DOHH2 (cell line): ENCODE measurements around the gene PRKCH.

Source experiments
- CTCF ChIP-seq: fragments of 200-600 bp; sonication (generic); IDR thresholded peaks from one replicate; pipeline ENCODE4 v1.5.1; 2014; ENCODE audit warnings: antibody characterized with exemption, mild to moderate bottlenecking, low read depth, low read length; ENCODE audit not compliant: poor library complexity, severe bottlenecking
- EZH2phosphoT487 ChIP-seq: fragments of 200-600 bp; sonication (generic); IDR thresholded peaks from 2 replicates; pipeline ENCODE4 v1.6.1; 2017; ENCODE audit warnings: borderline replicate concordance, mild to moderate bottlenecking, antibody characterized with exemption, low read length, moderate library complexity, mixed read lengths

GRCh38 chr14:61281948-61282275, 39.5 kb upstream of the PRKCH start:
- TF ChIP-seq CTCF (no peak), EZH2phosphoT487 (no peak)
